ENCODE measurements around the gene CELF2.

DNA sequence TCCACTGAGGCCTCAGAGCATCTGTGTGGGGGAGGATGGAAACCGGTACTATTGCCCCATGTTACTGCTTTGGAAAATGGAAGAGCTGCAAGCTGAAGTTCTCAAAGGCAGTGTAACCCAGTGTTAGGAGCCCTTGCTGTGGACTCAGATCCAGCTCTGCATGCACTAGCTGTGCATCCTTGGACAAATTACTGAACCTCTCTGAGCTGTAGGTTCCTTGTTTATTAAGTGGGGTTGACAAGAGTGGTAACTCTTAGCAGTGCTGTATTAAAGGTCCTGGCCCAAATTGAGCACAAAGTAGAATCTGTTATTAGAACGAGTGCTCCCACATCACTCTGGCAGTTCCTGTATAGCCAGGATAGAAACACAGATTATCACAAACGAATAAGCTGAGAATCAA, 359.6 kb downstream of the CELF2 start:
- TF ChIP-seq EZH2 (IDR thresholded peaks at IDR 0.05; ENCODE audit: insufficient read depth, poor library complexity, severe bottlenecking) (no peak), EZH2phosphoT487 (IDR thresholded peaks at IDR 0.05; ENCODE audit: insufficient read depth, low read depth) (no peak)

Measured in GM23248 (cell line).